Small intestine (tissue), 7 donors: ENCODE measurements around the gene ARID3A. TPM values are rescaled to one million over a fixed set of nuclear protein-coding genes. Genes with fewer than 3 reads are reported as not detected.
A peak's percentile ranks its signal among the peaks of the same experiment; 100 is the strongest.
"Not testable (repeated sequence)": the region's sequence is repeated elsewhere in the genome, so short reads cannot be mapped to it uniquely, and the experiment has no call there.

Source experiments
- DNase-seq, 2 donors: peaks; one replicate each; pipeline versions ENCODE4 v3.0.0 to v3.0.0-alpha.2; 2013
- FAIRE-seq: peaks from 2 replicates; lab custom pipeline; 2012; peaks lifted over from hg19 to GRCh38; lab: Jason Lieb, UNC
- H3K27ac ChIP-seq, 3 donors: one replicate each; pipeline ENCODE4 v1.5.1; 2013; ENCODE audit warnings: low read length in 2 of 3, mild to moderate bottlenecking in 2 of 3, control low read depth in 1 of 3, inconsistent platforms in 1 of 3, low read depth in 1 of 3, moderate library complexity in 1 of 3
- H3K27me3 ChIP-seq, 3 donors: one replicate each; pipeline ENCODE4 v1.6.1; 2013; ENCODE audit warnings: low read length in 3 of 3, inconsistent platforms in 1 of 3; ENCODE audit not compliant: control insufficient read depth in 3 of 3, insufficient read depth in 3 of 3
- H3K36me3 ChIP-seq, 3 donors: one replicate each; pipeline ENCODE4 v1.6.1; 2013; ENCODE audit warnings: low read length in 3 of 3, inconsistent platforms in 1 of 3, low read depth in 1 of 3, mild to moderate bottlenecking in 1 of 3, moderate library complexity in 1 of 3; ENCODE audit not compliant: control insufficient read depth in 3 of 3, insufficient read depth in 2 of 3
- H3K4me1 ChIP-seq, 3 donors: one replicate each; pipeline ENCODE4 v1.6.1; 2013; ENCODE audit warnings: low read length in 2 of 3, inconsistent platforms in 1 of 3, low read depth in 1 of 3, mild to moderate bottlenecking in 1 of 3, moderate library complexity in 1 of 3; ENCODE audit not compliant: control insufficient read depth in 3 of 3, insufficient read depth in 2 of 3
- H3K4me3 ChIP-seq, 3 donors: one replicate each; pipeline ENCODE4 v1.5.1; 2013; ENCODE audit warnings: low read length in 3 of 3, control low read depth in 1 of 3, inconsistent platforms in 1 of 3, low read depth in 1 of 3, mild to moderate bottlenecking in 1 of 3, moderate library complexity in 1 of 3
- H3K9me3 ChIP-seq, 2 donors: one replicate each; pipeline ENCODE4 v1.6.1; 2013; ENCODE audit warnings: low read depth in 1 of 2, low read length in 1 of 2; ENCODE audit not compliant: control insufficient read depth in 2 of 2, insufficient read depth in 1 of 2
- WGBS, 3 donors: extraction: QIAGEN DNeasy Blood & Tissue Kit; methylation state at CpG; one replicate each; pipeline ENCODE4 v1.1.7; 2013; 5-methylcytosine and 5-hydroxymethylcytosine counted together
- polyA plus RNA-seq, 4 donors: library from polyadenylated mRNA; stranded (reverse) in 3 of 4; unstranded in 1 of 4; fragments of 200-250 nt in 3 of 4; fragments of 120-200 nt in 1 of 4; gene quantifications; one replicate each; pipeline versions ENCODE4 v1.2.1 to v1.2.3, GENCODE V29; 2013
- donor health status: healthy with polysubstance abuse.
- donor health status: control.
- donor health status: control.
- donor health status: Bipolar disorder and iron deficiency.
- donor health status: healthy.

ARID3A gene
- polyA plus RNA-seq, 4 donors: 1.3 to 242 (median 4.8) TPM

GRCh38 chr19:888581-889385, 37.1 kb upstream of the ARID3A start:
- FAIRE-seq: no peak
- Histone ChIP-seq H3K4me3 (no peak overlapping the region), H3K4me1 (peaks cover 0 to 14% (median 5%) of the 10 kb centered on the region in 3 donors), H3K9me3 (no peaks in the 10 kb centered on the region), H3K36me3 (peaks cover 3 to 74% (median 9%) of the 10 kb centered on the region in 3 donors), H3K27ac (no peak overlapping the region), H3K27me3 (no peaks in the 10 kb centered on the region)
- DNase-seq: no peak
- 90 to 91% (median 90%) methylated on average over 27 to 30 of the region's 30 CpGs for WGBS, 3 donors

- WGBS, 3 donors: 94 to 96% (median 94%) methylated on average over 23 to 26 of the region's 26 CpGs
- no peak for FAIRE-seq
- peaks cover 2 to 64% (median 9%) of the 10 kb centered on the region in 3 donors for H3K36me3 ChIP-seq
- no peak for DNase-seq
- H3K27me3 ChIP-seq: no peaks in the 10 kb centered on the region
- peaks cover 0 to 14% (median 5%) of the 10 kb centered on the region in 3 donors for H3K4me1 ChIP-seq
- H3K9me3 ChIP-seq: no peaks in the 10 kb centered on the region
- H3K27ac ChIP-seq: no peak overlapping the region
- H3K4me3 ChIP-seq: no peak overlapping the region
These were observed 36.1 kb upstream of the ARID3A start for GRCh38 chr19:889662-890295.

- Histone ChIP-seq H3K9me3 (no peaks in the 10 kb centered on the region), H3K36me3 (peaks cover 0 to 54% (median 6%) of the 10 kb centered on the region in 3 donors), H3K27me3 (no peaks in the 10 kb centered on the region), H3K4me1 (peaks cover 0 to 14% (median 5%) of the 10 kb centered on the region in 3 donors), H3K4me3 (no peak overlapping the region), H3K27ac (no peak overlapping the region)
- DNase-seq (no peak), FAIRE-seq (no peak)
- 84 to 91% (median 89%) methylated on average over 17 to 18 of the region's 18 CpGs for WGBS, 3 donors
These were observed 35.0 kb upstream of the ARID3A start for GRCh38 chr19:890831-891230.

- peak; percentile 56 to 78 for DNase-seq
- Histone ChIP-seq H3K4me1 (peaks cover 0 to 14% (median 5%) of the 10 kb centered on the region in 3 donors), H3K27ac (peak overlapping the region; percentile 79 to 90 (median 80)), H3K4me3 (peak overlapping the region in 2 of 3 donors; percentile 87 to 95), H3K36me3 (peaks cover 0 to 54% (median 6%) of the 10 kb centered on the region in 3 donors)
- 17 to 43% (median 26%) methylated on average over 34 to 50 of the region's 50 CpGs for WGBS, 3 donors
- not testable (repeated sequence) for FAIRE-seq, H3K27me3 ChIP-seq, H3K9me3 ChIP-seq
These were observed 34.2 kb upstream of the ARID3A start for GRCh38 chr19:891421-892200.

GRCh38 chr19:892243-892893, 33.5 kb upstream of the ARID3A start:
- H3K4me1 ChIP-seq: peaks cover 0 to 14% (median 5%) of the 10 kb centered on the region in 3 donors
- H3K27me3 ChIP-seq: no peaks in the 10 kb centered on the region
- H3K4me3 ChIP-seq: peak overlapping the region; percentile 87 to 95 (median 94)
- no peak for FAIRE-seq
- DNase-seq: peak; percentile 32 to 45
- WGBS, 3 donors: 1 to 3% (median 2%) methylated on average over 17 to 27 of the region's 27 CpGs
- peaks cover 0 to 54% (median 6%) of the 10 kb centered on the region in 3 donors for H3K36me3 ChIP-seq
- H3K27ac ChIP-seq: peak overlapping the region; percentile 79 to 90 (median 80)
- no peaks in the 10 kb centered on the region for H3K9me3 ChIP-seq

- DNase-seq (peak; percentile 92 to 97), FAIRE-seq (no peak)
- no peaks in the 10 kb centered on the region for H3K9me3 ChIP-seq
- 0 to 1% (median 0%) methylated on average over 49 to 69 of the region's 69 CpGs for WGBS, 3 donors
- peaks cover 0 to 52% (median 6%) of the 10 kb centered on the region in 3 donors for H3K36me3 ChIP-seq
- H3K27ac ChIP-seq: peak within 1 kb of the TSS; percentile 80 to 95 (median 90)
- H3K4me3 ChIP-seq: peak within 1 kb of the TSS; percentile 87 to 95 (median 94)
- no peaks in the 10 kb centered on the region for H3K27me3 ChIP-seq
- peaks cover 0 to 14% (median 5%) of the 10 kb centered on the region in 3 donors for H3K4me1 ChIP-seq
These were observed 32.7 kb upstream of the ARID3A start, which contains the start of the genes MED16 and RNU6-9 for GRCh38 chr19:892894-893689. Gene MED16, minus strand, starts transcription at chr19:893187. Its CDS starts 2,056 bp downstream, at chr19:891131. Gene RNU6-9, plus strand, starts transcription at chr19:893484.

GRCh38 chr19:896434-896833, 29.4 kb upstream of the ARID3A start:
- FAIRE-seq: no peak
- Histone ChIP-seq H3K4me1 (peaks cover 0 to 10% (median 5%) of the 10 kb centered on the region in 3 donors), H3K27me3 (no peaks in the 10 kb centered on the region), H3K4me3 (no peak overlapping the region), H3K27ac (no peak overlapping the region), H3K9me3 (no peaks in the 10 kb centered on the region), H3K36me3 (peaks cover 3 to 48% (median 5%) of the 10 kb centered on the region in 3 donors)
- WGBS, 3 donors: 90 to 94% (median 93%) methylated on average over 10 of the region's 10 CpGs
- DNase-seq: no peak
